ENCODE data around the gene RXFP2.

Gene RXFP2

DNA sequence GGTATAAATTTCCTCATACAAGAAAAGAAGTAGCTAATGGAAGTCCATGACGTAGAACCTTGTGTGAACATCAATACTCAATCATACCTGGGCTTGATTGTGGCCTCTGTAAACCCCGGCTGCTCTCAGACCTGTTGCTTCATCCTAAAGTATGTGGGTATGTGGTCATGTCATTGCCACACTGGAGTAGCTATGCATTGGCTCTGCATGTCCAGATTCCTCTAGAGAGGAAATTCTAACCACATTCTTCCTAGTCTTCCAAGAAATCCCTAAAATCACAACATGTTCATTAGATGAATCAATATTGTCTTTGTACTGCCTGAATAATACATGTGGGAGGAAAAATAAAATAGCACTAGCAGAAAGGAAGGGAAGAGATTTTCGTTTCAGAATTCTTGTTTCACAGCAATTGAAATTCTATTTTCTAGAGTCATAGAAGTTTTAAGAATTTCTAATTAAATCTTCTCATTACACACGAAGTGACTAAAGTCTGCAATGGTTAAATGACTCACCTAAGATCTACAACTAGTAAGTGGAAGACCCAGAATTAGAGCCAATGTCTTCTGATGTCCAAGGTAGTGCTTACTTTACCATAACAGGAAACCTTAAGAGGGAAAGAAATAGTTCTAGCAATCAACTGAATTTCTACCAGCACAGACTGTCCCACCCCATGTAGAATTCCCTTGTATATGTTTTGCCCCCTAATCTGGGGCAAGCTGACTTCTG lies 28.0 kb downstream of the RXFP2 start:
- H3K4me3 ChIP-seq (ENCODE audit: low read depth, low read length): no peak overlapping the region
- no peaks in the 10 kb centered on the region for H3K27me3 ChIP-seq (ENCODE audit: insufficient read depth, low read depth, severe bottlenecking)
- no peak overlapping the region for H3K27ac ChIP-seq
- TF ChIP-seq CTCF (IDR thresholded peaks at IDR 0.05; ENCODE audit: low read depth, low read length): no peak
- H3K36me3 ChIP-seq: no peaks in the 10 kb centered on the region
- no peaks in the 10 kb centered on the region for H3K9me3 ChIP-seq (ENCODE audit: severe bottlenecking)
- DNase-seq: no peak

DNA sequence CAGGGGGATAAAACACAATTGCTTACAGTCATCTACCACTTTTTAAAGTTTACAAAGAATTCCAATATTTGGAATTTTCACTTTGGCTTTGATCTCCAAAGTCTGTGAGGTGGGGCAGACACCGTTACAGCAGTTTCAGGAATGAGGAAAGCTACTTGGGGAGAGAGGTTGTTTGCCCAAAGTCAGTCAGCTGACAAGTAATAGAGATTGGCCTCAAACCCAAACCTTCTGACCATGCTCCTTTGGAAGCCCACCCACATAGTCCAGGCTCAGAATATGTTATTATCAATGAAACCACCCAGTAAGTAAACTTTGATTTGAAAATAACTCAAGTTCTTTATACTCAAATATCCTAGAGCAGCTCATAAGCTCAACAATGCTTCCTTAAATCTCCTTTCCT lies 29.0 kb downstream of the RXFP2 start:
- Histone ChIP-seq H3K36me3 (no peaks in the 10 kb centered on the region), H3K4me3 (ENCODE audit: low read depth, low read length) (no peak overlapping the region), H3K27ac (no peak overlapping the region), H3K27me3 (ENCODE audit: insufficient read depth, low read depth, severe bottlenecking) (no peaks in the 10 kb centered on the region), H3K9me3 (ENCODE audit: severe bottlenecking) (no peaks in the 10 kb centered on the region)
- TF ChIP-seq CTCF (IDR thresholded peaks at IDR 0.05; ENCODE audit: low read depth, low read length): no peak
- DNase-seq: no peak

DNA sequence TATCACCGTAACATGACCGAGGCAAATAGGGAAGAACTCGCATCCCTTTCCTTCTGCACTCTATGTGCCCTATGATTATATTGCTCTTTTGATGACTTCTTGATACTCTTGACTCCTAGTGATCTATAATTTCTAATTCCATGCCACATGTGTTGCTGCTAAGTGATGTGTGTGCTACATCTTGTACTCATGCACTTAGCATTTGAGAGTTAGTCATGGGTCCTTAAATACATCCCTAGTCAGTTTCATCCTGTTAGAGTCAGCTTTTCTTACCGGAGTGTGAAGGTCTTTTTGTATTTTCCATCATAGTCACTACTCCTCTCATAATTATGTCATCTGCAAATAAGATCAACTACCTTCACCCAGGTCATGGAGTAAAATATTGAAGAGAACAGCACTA lies 30.2 kb downstream of the RXFP2 start:
- TF ChIP-seq CTCF (IDR thresholded peaks at IDR 0.05; ENCODE audit: low read depth, low read length): no peak
- H3K27ac ChIP-seq: no peak overlapping the region

GRCh38 chr13:31772231-31772630 lies 32.9 kb downstream of the RXFP2 start:
- no peaks in the 10 kb centered on the region for H3K9me3 ChIP-seq (ENCODE audit: severe bottlenecking)
- no peak overlapping the region for H3K4me3 ChIP-seq (ENCODE audit: low read depth, low read length)
- TF ChIP-seq CTCF (IDR thresholded peaks at IDR 0.05; ENCODE audit: low read depth, low read length): no peak
- no peaks in the 10 kb centered on the region for H3K27me3 ChIP-seq (ENCODE audit: insufficient read depth, low read depth, severe bottlenecking)
- DNase-seq: no peak
- H3K36me3 ChIP-seq: no peaks in the 10 kb centered on the region
- H3K27ac ChIP-seq: no peak overlapping the region

More for the DNA sequence above, 30.2 kb downstream of the RXFP2 start:
- no peaks in the 10 kb centered on the region for H3K27me3 ChIP-seq (ENCODE audit: insufficient read depth, low read depth, severe bottlenecking)
- no peaks in the 10 kb centered on the region for H3K36me3 ChIP-seq
- no peaks in the 10 kb centered on the region for H3K9me3 ChIP-seq (ENCODE audit: severe bottlenecking)
- no peak for DNase-seq
- no peak overlapping the region for H3K4me3 ChIP-seq (ENCODE audit: low read depth, low read length)

DNA sequence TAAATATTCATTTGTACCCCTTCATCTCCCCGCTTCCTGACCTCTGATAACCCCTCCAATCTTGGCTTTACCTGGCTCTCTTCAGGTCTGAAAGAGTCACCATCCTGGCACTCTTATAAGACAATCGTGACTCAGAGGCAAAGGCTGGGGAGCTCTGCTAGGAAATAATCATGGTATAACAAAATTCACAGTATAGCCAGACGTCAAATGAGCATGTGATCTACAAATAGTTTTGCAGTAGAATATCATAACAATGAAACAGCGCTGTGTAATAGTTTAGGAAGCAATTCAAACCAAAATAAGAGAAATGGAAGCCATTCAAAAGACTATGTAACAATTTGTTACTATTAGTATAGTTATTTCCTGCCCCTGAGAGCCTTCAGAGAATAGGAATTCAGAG lies 34.2 kb downstream of the RXFP2 start:
- Histone ChIP-seq H3K27ac (no peak overlapping the region), H3K27me3 (ENCODE audit: insufficient read depth, low read depth, severe bottlenecking) (no peaks in the 10 kb centered on the region), H3K4me3 (ENCODE audit: low read depth, low read length) (no peak overlapping the region), H3K9me3 (ENCODE audit: severe bottlenecking) (no peaks in the 10 kb centered on the region), H3K36me3 (no peaks in the 10 kb centered on the region)
- no peak for TF ChIP-seq CTCF (IDR thresholded peaks at IDR 0.05; ENCODE audit: low read depth, low read length)
- no peak for DNase-seq

DNA sequence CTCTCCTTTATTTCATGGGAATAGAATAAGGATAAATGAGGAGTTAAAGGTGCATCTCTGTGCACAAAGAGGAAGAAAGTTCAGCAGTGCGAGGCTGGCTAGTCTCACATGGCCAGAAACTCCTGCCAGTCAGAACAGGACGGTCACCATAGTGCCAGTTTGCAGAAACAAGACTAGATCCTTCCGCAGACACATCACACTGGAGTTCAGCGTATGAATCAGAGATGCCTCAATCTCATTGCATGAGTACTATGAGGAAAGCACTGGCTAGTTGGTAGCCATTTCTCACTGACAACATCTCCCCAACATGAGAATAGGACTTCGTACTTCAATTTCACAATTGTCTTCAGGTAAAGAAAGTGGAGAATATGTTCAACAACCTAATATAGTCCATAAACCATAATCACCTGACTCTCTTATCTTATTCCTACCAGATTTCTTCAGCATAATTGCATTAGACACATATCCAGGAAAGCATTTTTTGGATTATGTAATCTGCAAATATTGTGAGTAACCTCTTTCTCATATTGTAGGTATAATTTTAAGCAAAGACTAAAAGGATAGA lies 34.9 kb downstream of the RXFP2 start:
- Histone ChIP-seq H3K9me3 (ENCODE audit: severe bottlenecking) (no peaks in the 10 kb centered on the region), H3K36me3 (no peaks in the 10 kb centered on the region), H3K27ac (no peak overlapping the region), H3K4me3 (ENCODE audit: low read depth, low read length) (no peak overlapping the region), H3K27me3 (ENCODE audit: insufficient read depth, low read depth, severe bottlenecking) (no peaks in the 10 kb centered on the region)
- TF ChIP-seq CTCF (IDR thresholded peaks at IDR 0.05; ENCODE audit: low read depth, low read length): no peak
- DNase-seq: no peak

All from WERI-Rb-1 (cell line).